K562 (cell line): ENCODE measurements around the gene BICDL1.

ENCODE experiments used
- BACH1 ChIP-seq: fragments of 200-800 bp; sonication (Bioruptor generic); IDR thresholded peaks from 2 replicates; pipeline ENCODE4 v1.6.1; 2016; ENCODE audit warnings: missing genetic modification characterization, missing compliant biosample characterization
- ID3 ChIP-seq, 2 experiments: fragments of 250-450 bp in 1 of 2; fragments of 450-650 bp in 1 of 2; sonication (Bioruptor Pico) in 1 of 2; IDR thresholded peaks; 2 replicates each; pipeline versions ENCODE4 v1.6.1 to v1.8.0; 2016 to 2021; ENCODE audit warnings: mild to moderate bottlenecking in 2 of 2, moderate library complexity in 2 of 2, missing compliant biosample characterization in 1 of 2, missing genetic modification characterization in 1 of 2

DNA sequence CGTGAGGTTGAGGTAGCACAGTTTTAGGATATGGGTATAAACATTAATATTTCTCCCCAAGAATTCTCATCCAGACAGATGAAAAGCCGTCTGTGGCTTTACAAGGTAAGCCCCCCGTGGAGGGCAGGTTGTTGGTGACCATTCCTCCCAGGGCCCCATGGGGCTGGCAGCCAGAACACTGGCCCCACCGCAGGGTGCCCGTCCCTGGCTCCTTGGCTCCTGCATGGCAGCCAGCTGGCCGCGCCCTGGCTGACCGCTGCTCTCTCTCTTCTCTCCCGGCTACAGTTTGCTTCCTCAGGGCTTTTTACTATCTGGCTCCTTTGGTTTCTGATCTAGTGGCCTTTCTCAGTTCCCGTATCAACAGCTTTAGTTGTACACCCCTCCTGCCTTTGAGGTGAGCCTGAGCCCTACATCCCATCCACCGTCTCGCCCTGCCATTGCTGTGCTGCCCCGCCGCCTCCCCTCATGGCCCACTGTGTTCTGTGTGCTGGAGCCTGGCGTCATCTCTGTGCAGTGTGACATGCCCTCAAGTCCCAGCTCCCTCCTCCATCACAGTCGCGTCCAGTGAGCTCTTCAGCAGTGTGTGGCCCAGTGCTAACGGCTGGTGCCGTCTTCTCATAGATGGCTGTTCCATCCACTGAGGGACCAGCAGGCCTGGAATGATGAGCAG lies 101.7 kb downstream of the BICDL1 start:
- no peak for TF ChIP-seq BACH1 (tag)
- TF ChIP-seq ID3 (CRISPR knock-in tag; IDR thresholded peaks at IDR 0.05), result no peak
- TF ChIP-seq ID3 (tag; IDR thresholded peaks at IDR 0.05), result no peak
